K562 (cell line): Measurements from ENCODE around the gene LRRC15. TPM values are rescaled to one million over a fixed set of nuclear protein-coding genes. Genes with fewer than 3 reads are reported as not detected.

Experiments used
- ATAC-seq: fragments of 200-7000 bp; cut with Tn5 transposase; 3 replicates; pipeline ENCODE4 v1.9.1; 2020; ENCODE audit warnings: moderate library complexity
- BruUV-seq: library from RNA; stranded (reverse); fragments of 400-500 nt; replicated peaks from 2 replicates; lab custom pipeline; 2021; lab: Mats Ljungman, UMichigan
- CTCF ChIA-PET: fragments of 300-600 bp; formaldehyde crosslinking; extraction: SDS; loops from one replicate; lab custom pipeline; 2021; ENCODE audit warnings: low intra/inter-chr PET ratio; lab: Yijun Ruan, JAX
- POLR2A ChIA-PET: fragments of 300-600, 350-650 bp; sonication (Branson Sonifier 250); formaldehyde crosslinking; extraction: SDS; loops from one replicate; lab custom pipeline; 2021; ENCODE audit warnings: antibody characterized with exemption, inconsistent platforms; lab: Yijun Ruan, JAX
- DNase-seq, 4 experiments: peaks; one replicate each; pipeline versions ENCODE4 v3.0.0 to v3.0.0-alpha.2; 2011 to 2018; ENCODE audit warnings: low spot score in 3 of 4, mixed read lengths in 3 of 4; ENCODE audit errors: extremely low read depth in 1 of 4
- FAIRE-seq: peaks from 2 replicates; lab custom pipeline; 2011; peaks lifted over from hg19 to GRCh38; lab: Jason Lieb, UNC
- H2AFZ ChIP-seq: 2 replicates; pipeline ENCODE4 v1.6.0; 2011; ENCODE audit warnings: low read depth, low read length, control low read depth, inconsistent platforms
- H3K27ac ChIP-seq: fragments of 200-600 bp; 3 replicates; pipeline ENCODE4 v1.8.0; 2011; ENCODE audit warnings: low read depth, mild to moderate bottlenecking, control low read depth, inconsistent platforms, low read length, moderate library complexity, mixed read lengths; ENCODE audit errors: extremely low read depth
- H3K27me3 ChIP-seq, 2 experiments: fragments of 300-600 bp in 1 of 2; 2 replicates in 1 of 2; 3 replicates in 1 of 2; pipeline versions ENCODE4 v1.6.0 to v1.8.0; 2011; ENCODE audit warnings: inconsistent platforms in 2 of 2, low read length in 2 of 2, mild to moderate bottlenecking in 1 of 2, mixed read lengths in 1 of 2, moderate library complexity in 1 of 2; ENCODE audit not compliant: control insufficient read depth in 2 of 2, insufficient read depth in 2 of 2
- H3K36me3 ChIP-seq: fragments of 300-600 bp; 3 replicates; pipeline ENCODE4 v1.8.0; 2011; ENCODE audit warnings: mild to moderate bottlenecking, low read length, inconsistent platforms; ENCODE audit not compliant: control insufficient read depth, insufficient read depth
- H3K4me1 ChIP-seq, 2 experiments: fragments of 200-600 bp in 1 of 2; replicated peaks in 1 of 2; 2 replicates in 1 of 2; 3 replicates in 1 of 2; pipeline versions ENCODE4 v1.5.1 to v1.8.0; 2011; ENCODE audit warnings: inconsistent platforms in 2 of 2, low read length in 2 of 2, mild to moderate bottlenecking in 1 of 2, mixed read lengths in 1 of 2, moderate library complexity in 1 of 2; ENCODE audit not compliant: control insufficient read depth in 2 of 2, insufficient read depth in 2 of 2
- H3K4me2 ChIP-seq: 2 replicates; pipeline ENCODE4 v1.6.1; 2011; ENCODE audit warnings: low read length, control low read depth, inconsistent platforms, mixed read lengths; ENCODE audit not compliant: insufficient read depth
- H3K4me3 ChIP-seq: fragments of 200-600 bp; sonication (generic), shearing (Covaris generic); 2 replicates; pipeline ENCODE4 v1.5.1; 2016; ENCODE audit warnings: control low read depth, inconsistent platforms
- H3K79me2 ChIP-seq: fragments of 200-600 bp; 3 replicates; pipeline ENCODE4 v1.8.0; 2011; ENCODE audit warnings: low read length, inconsistent platforms; ENCODE audit not compliant: control insufficient read depth, insufficient read depth
- H3K9ac ChIP-seq, 2 experiments: 2 replicates each; pipeline versions ENCODE4 v1.6.0 to v1.6.1; 2011; ENCODE audit warnings: low read depth in 2 of 2, low read length in 2 of 2, control low read depth in 1 of 2, inconsistent platforms in 1 of 2, mild to moderate bottlenecking in 1 of 2, mixed read lengths in 1 of 2; ENCODE audit not compliant: insufficient read depth in 1 of 2
- H3K9me1 ChIP-seq: one replicate; pipeline ENCODE4 v1.6.0; 2011; ENCODE audit warnings: inconsistent platforms, mild to moderate bottlenecking, low read length, moderate library complexity; ENCODE audit not compliant: control insufficient read depth, insufficient read depth
- H3K9me3 ChIP-seq: replicated peaks from 2 replicates; pipeline ENCODE4 v1.5.1; 2011; ENCODE audit warnings: low read depth, low read length, inconsistent platforms; ENCODE audit not compliant: control insufficient read depth, insufficient read depth
- H4K20me1 ChIP-seq: replicated peaks from 2 replicates; pipeline ENCODE4 v1.6.1; 2011; ENCODE audit warnings: low read length, inconsistent platforms, mixed read lengths; ENCODE audit not compliant: control insufficient read depth, insufficient read depth
- ATF1 ChIP-seq, 2 experiments: fragments of 450-650 bp in 1 of 2; IDR thresholded peaks; 2 replicates each; pipeline ENCODE4 v1.6.1; 2016; ENCODE audit warnings: missing compliant biosample characterization in 1 of 2, missing genetic modification characterization in 1 of 2
- C11orf30 ChIP-seq: fragments of 450-650 bp; IDR thresholded peaks from 2 replicates; pipeline ENCODE4 v1.6.1; 2016; ENCODE audit warnings: low read depth, mild to moderate bottlenecking
- CBX5 ChIP-seq: IDR thresholded peaks from 2 replicates; pipeline ENCODE4 v1.6.1; 2014; ENCODE audit warnings: low read depth, borderline replicate concordance
- JUNB ChIP-seq: fragments of 450-650 bp; formaldehyde crosslinking; conservative IDR thresholded peaks from 2 replicates; pipeline ENCODE4 v1.4.0; 2020; ENCODE audit warnings: mild to moderate bottlenecking
- KAT7 ChIP-seq: sonication (generic); formaldehyde crosslinking; IDR thresholded peaks from 2 replicates; pipeline ENCODE4 v1.8.0; 2022; ENCODE audit warnings: missing genetic modification reagents, mild to moderate bottlenecking, borderline replicate concordance
- NCOA2 ChIP-seq, 2 experiments: fragments of 450-650 bp; IDR thresholded peaks; 2 replicates each; pipeline ENCODE4 v1.6.1; 2018; ENCODE audit warnings: mild to moderate bottlenecking in 2 of 2, moderate library complexity in 1 of 2; ENCODE audit not compliant: partially characterized antibody in 2 of 2
- NFE2 ChIP-seq: IDR thresholded peaks from 2 replicates; pipeline ENCODE4 v1.6.1; 2014; ENCODE audit warnings: antibody characterized with exemption, low read depth
- PHB ChIP-seq: fragments of 250-450 bp; sonication (Bioruptor Pico); IDR thresholded peaks from 2 replicates; pipeline ENCODE4 v1.5.0; 2021
- POLR2B ChIP-seq: fragments of 450-650 bp; IDR thresholded peaks from 2 replicates; pipeline ENCODE4 v1.6.1; 2018; ENCODE audit warnings: low read depth; ENCODE audit not compliant: partially characterized antibody
- RBM17 ChIP-seq: fragments of 200-400 bp; formaldehyde crosslinking; IDR thresholded peaks from 2 replicates; pipeline ENCODE4 v1.6.1; 2017; ENCODE audit warnings: low read depth, mild to moderate bottlenecking, low read length, borderline replicate concordance
- STAT5B ChIP-seq: fragments of 250-450 bp; sonication (Bioruptor Pico); IDR thresholded peaks from 2 replicates; pipeline ENCODE4 v1.8.0; 2021; ENCODE audit warnings: mild to moderate bottlenecking, inconsistent platforms
- TGIF2 ChIP-seq: sonication (generic); formaldehyde crosslinking; IDR thresholded peaks from 2 replicates; pipeline ENCODE4 v1.8.1; 2022; ENCODE audit warnings: mild to moderate bottlenecking, missing genetic modification reagents, moderate library complexity
- TSC22D4 ChIP-seq: fragments of 450-650 bp; IDR thresholded peaks from 2 replicates; pipeline ENCODE4 v1.6.1; 2016; ENCODE audit warnings: missing genetic modification characterization, missing biosample characterization, control low read depth
- ZFP30 ChIP-seq: fragments of 250-450 bp; sonication (Bioruptor Pico); IDR thresholded peaks from 2 replicates; pipeline ENCODE4 v1.8.0; 2022; ENCODE audit warnings: moderate library complexity, mild to moderate bottlenecking, inconsistent platforms, borderline replicate concordance
- ZFP36 ChIP-seq: fragments of 150-350 bp; IDR thresholded peaks from 2 replicates; pipeline ENCODE4 v1.6.1; 2018; ENCODE audit warnings: low read length, low read depth; ENCODE audit not compliant: partially characterized antibody
- ZNF584 ChIP-seq: fragments of 200-800 bp; sonication (Bioruptor generic); IDR thresholded peaks from 2 replicates; pipeline ENCODE4 v1.6.1; 2016; ENCODE audit warnings: low read depth, mild to moderate bottlenecking, missing genetic modification characterization, missing compliant biosample characterization
- ZNF717 ChIP-seq: fragments of 250-450 bp; sonication (Bioruptor Pico); IDR thresholded peaks from 2 replicates; pipeline ENCODE4 v1.5.0; 2021
- WGBS: fragments of 100-300 bp; shearing (Covaris generic); methylation state at CpG from one replicate; pipeline ENCODE4 v1.1.6; 2016; ENCODE audit warnings: low coverage, mixed read lengths; ENCODE audit not compliant: insufficient coverage; ENCODE audit errors: missing lambda C conversion rate; 5-methylcytosine and 5-hydroxymethylcytosine counted together
- in situ Hi-C: fragments of 300-500 bp; cut with MboI; formaldehyde crosslinking; loops from 4 replicates; pipeline ENCODE4 v1.15.0; 2018; ENCODE audit warnings: inconsistent platforms, mixed read lengths
- intact Hi-C: fragments of 100-400 bp; cut with micrococcal nuclease; formaldehyde crosslinking; loops from 2 replicates; pipeline ENCODE4 v1.14.2; 2022
- polyA plus RNA-seq, 8 experiments: library from polyadenylated mRNA; depleted of rRNA in 4 of 8; stranded (reverse) in 5 of 8; unstranded in 3 of 8; fragments of >200 nt; fragmentation: Nextera tagmentation in 2 of 8; fragmentation: Illumina TruSeq in 1 of 8; extraction: Ambion mirVana in 2 of 8; extraction: Trizol in 1 of 8; gene quantifications; 2 replicates each; pipeline versions ENCODE4 v1.2.1 to v1.2.3, GENCODE V29; 2011 to 2014; ENCODE audit warnings: inconsistent platforms in 1 of 8, missing spikeins in 1 of 8
- total RNA-seq, 7 experiments: library from RNA; depleted of rRNA in 6 of 7; stranded (reverse); fragments of >200 nt in 6 of 7; fragmentation: Illumina TruSeq in 2 of 7; extraction: Trizol in 2 of 7; gene quantifications; 2 replicates each; pipeline versions ENCODE4 v1.2.1 to v1.2.3, GENCODE V29; 2011 to 2021; ENCODE audit warnings: low replicate concordance in 1 of 7
- TF ChIP-seq, protein P1 (sequence below): sonication (generic); formaldehyde crosslinking; IDR thresholded peaks from 2 replicates; pipeline ENCODE4 v1.8.0; 2022; ENCODE audit warnings: mild to moderate bottlenecking, low read depth, missing genetic modification reagents
- TF ChIP-seq, protein P2 (sequence below): fragments of 450-650 bp; formaldehyde crosslinking; IDR thresholded peaks from 2 replicates; pipeline ENCODE4 v1.4.0; 2022; ENCODE audit warnings: missing genetic modification characterization

LRRC15 gene
- total and polyA plus RNA-seq, 9 of the 15 experiments (the other 6 are each of a cell fraction or from before 2014, with no cell fraction given), result not detected

DNA sequence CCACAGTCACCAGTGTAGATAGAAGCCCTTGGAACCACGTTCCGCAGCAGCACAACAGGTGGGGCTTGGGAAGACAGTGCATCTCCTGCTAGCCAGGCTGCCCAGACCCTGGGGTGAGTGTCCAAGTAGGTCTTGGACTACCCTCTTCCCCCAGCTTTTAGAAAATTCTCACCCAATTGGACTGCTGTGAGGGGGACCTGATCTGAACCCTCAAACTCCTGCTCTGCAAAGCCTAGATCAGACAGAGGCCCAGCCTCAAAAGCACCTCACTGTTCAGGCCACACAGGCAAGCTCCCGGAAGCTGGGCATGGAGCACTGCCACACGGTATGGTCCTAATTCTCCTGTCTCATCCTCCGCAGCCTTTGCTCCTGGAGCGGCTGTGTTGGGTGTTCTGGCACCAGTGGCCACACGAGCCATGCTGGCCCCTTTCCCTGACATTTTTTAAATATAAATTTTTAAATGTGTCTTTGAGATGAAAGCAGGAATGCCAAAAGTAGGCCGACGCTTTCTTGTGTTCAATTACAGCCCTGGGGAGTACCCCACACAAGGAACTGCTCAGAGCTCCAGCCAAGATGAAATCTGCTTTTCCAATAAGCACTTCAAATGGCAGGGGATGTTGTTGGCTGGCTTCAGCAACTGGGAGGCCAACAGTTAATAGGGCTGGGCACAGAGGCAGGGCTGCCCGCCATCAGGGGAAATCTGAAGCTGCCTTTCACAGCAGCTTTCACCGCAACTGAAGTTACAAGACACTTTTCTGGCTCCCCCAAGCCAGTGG lies 59.3 kb downstream of the LRRC15 start:
- Histone ChIP-seq H3K9me3 (no peaks in the 10 kb centered on the region), H4K20me1 (no peaks in the 10 kb centered on the region), H3K27me3 (no peaks in the 10 kb centered on the region), H3K27ac (no peak overlapping the region), H2AFZ (no peak overlapping the region), H3K79me2 (no peaks in the 10 kb centered on the region), H3K4me3 (no peak overlapping the region), H3K36me3 (no peaks in the 10 kb centered on the region), H3K9me1 (no peaks in the 10 kb centered on the region), H3K4me1 (peaks cover 10 to 13% of the 10 kb centered on the region in 2 experiments), H3K4me2 (no peak overlapping the region), H3K9ac (no peak overlapping the region)
- 64% methylated on average over 10 of the region's 11 CpGs for WGBS
- no peak for FAIRE-seq
- ChIA-PET POLR2A (interaction anchor here (0.6 to 2.1 kb wide), 4 partner anchors 12 to 171 kb away, joined by 3 to 10 read pairs (median 4); no protein-coding TSS in a partner anchor), CTCF (no interaction called here)
- in situ Hi-C loops (loop anchor here (10.0 to 25.0 kb wide), 2 partner anchors 145 to 1498 kb away; no protein-coding TSS in a partner anchor), intact Hi-C loops (loop anchor here (10.0 kb wide), 4 partner anchors 235 to 1495 kb away; no protein-coding TSS in a partner anchor)
- no TSS peak for BruUV-seq
- no peak for TF ChIP-seq ZFP36
- TF ChIP-seq POLR2B, result no peak
- TF ChIP-seq CBX5, result no peak
- no peak for TF ChIP-seq ZFP30 (CRISPR knock-in tag)
- no peak for TF ChIP-seq NCOA2 (IDR thresholded peaks at IDR 0.05; ENCODE audit: partially characterized antibody in 2 of 2)
- no peak for TF ChIP-seq NFE2
- no peak for TF ChIP-seq ATF1 (CRISPR knock-in tag; IDR thresholded peaks at IDR 0.05)
- no peak for TF ChIP-seq ATF1 (tag; IDR thresholded peaks at IDR 0.05)
- TF ChIP-seq C11orf30, result no peak
- TF ChIP-seq RBM17, result no peak
- no peak for TF ChIP-seq ZNF584 (CRISPR knock-in tag)
- no peak for TF ChIP-seq ZNF717 (CRISPR knock-in tag)
- TF ChIP-seq JUNB (CRISPR knock-in tag), result no peak
- no peak for TF ChIP-seq KAT7 (CRISPR knock-in tag)
- TF ChIP-seq STAT5B (CRISPR knock-in tag), result no peak
- TF ChIP-seq, protein P1, sequence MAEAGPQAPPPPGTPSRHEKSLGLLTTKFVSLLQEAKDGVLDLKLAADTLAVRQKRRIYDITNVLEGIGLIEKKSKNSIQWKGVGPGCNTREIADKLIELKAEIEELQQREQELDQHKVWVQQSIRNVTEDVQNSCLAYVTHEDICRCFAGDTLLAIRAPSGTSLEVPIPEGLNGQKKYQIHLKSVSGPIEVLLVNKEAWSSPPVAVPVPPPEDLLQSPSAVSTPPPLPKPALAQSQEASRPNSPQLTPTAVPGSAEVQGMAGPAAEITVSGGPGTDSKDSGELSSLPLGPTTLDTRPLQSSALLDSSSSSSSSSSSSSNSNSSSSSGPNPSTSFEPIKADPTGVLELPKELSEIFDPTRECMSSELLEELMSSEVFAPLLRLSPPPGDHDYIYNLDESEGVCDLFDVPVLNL (CRISPR knock-in tag), result no peak
- TF ChIP-seq, protein P2, sequence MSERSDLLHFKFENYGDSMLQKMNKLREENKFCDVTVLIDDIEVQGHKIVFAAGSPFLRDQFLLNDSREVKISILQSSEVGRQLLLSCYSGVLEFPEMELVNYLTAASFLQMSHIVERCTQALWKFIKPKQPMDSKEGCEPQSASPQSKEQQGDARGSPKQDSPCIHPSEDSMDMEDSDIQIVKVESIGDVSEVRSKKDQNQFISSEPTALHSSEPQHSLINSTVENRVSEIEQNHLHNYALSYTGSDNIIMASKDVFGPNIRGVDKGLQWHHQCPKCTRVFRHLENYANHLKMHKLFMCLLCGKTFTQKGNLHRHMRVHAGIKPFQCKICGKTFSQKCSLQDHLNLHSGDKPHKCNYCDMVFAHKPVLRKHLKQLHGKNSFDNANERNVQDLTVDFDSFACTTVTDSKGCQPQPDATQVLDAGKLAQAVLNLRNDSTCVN (CRISPR knock-in tag), result no peak
- no peak for TF ChIP-seq PHB (CRISPR knock-in tag)
- no peak for TF ChIP-seq TGIF2 (CRISPR knock-in tag)
- no peak for TF ChIP-seq TSC22D4
- ATAC-seq, result no peak
- DNase-seq, result no peak
